ENCODE data around the gene NPY. TPM values are rescaled to one million over a fixed set of nuclear protein-coding genes. Genes with fewer than 3 reads are reported as not detected.

The NPY gene
- total and polyA plus RNA-seq, 2 of the 8 experiments (the other 6 are each of a cell fraction or from before 2014, with no cell fraction given): 1.2 to 1.7 TPM

DNA sequence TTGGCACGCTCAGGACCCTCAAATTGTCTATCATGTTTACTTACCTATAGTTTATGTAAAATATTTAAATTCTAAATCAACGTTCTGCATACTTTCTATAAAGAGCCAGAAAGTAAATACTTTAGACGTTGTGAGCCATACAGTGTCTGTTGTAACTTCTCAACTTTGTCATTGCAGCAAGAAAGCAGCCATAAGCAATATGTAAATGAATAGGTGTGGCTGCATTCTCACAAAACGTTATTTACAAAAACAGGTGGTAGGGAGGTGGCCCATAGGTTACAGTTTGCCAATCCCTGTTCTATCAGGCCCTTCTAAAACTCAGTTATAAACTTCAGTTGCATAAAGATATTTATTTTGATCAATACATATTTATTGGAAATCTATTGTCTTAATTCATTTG is 12.1 kb upstream of the NPY start (continued):
- no peak for TF ChIP-seq CREB1 (IDR thresholded peaks at IDR 0.05)
- no peak for TF ChIP-seq TBP (IDR thresholded peaks at IDR 0.05; ENCODE audit: low read depth, low read length)
- no peak for TF ChIP-seq POU5F1 (IDR thresholded peaks at IDR 0.05; ENCODE audit: low read depth, low read length)

Measured in H1 (cell line).